ENCODE data around the gene LRRC7.

DNA sequence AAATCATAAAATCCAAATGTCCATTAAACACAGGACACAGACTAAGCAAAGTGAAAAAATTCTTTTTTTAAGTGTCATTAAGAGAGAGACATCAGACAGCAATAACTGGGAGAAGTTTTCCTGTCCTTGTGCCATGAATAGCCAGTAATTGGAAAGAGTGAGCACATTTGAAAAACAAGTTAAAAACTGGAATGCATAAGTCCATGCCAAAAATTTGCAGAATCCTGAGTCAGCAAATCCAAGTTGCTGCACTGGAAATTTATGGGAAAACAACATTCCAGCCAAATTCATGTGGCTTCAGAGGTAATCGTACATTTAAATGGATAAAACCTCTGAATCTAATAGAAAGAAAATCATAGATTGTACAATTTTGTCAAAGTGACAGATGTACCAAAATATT, 346.3 kb downstream of the LRRC7 start:
- TF ChIP-seq POLR2A (IDR thresholded peaks at IDR 0.05): no peak
- TF ChIP-seq, protein P1, sequence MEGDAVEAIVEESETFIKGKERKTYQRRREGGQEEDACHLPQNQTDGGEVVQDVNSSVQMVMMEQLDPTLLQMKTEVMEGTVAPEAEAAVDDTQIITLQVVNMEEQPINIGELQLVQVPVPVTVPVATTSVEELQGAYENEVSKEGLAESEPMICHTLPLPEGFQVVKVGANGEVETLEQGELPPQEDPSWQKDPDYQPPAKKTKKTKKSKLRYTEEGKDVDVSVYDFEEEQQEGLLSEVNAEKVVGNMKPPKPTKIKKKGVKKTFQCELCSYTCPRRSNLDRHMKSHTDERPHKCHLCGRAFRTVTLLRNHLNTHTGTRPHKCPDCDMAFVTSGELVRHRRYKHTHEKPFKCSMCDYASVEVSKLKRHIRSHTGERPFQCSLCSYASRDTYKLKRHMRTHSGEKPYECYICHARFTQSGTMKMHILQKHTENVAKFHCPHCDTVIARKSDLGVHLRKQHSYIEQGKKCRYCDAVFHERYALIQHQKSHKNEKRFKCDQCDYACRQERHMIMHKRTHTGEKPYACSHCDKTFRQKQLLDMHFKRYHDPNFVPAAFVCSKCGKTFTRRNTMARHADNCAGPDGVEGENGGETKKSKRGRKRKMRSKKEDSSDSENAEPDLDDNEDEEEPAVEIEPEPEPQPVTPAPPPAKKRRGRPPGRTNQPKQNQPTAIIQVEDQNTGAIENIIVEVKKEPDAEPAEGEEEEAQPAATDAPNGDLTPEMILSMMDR (IDR thresholded peaks at IDR 0.05): no peak
